ENCODE measurements around the gene SGTA. TPM values are rescaled to one million over a fixed set of nuclear protein-coding genes. Genes with fewer than 3 reads are reported as not detected.
A peak's percentile ranks its signal among the peaks of the same experiment; 100 is the strongest.

Gene SGTA
- total and polyA plus RNA-seq, 5 donors from 2014 or later: 28.2 to 35.7 (median 32.1) TPM

- H3K36me3 Mint-ChIP-seq: peaks cover 8% of the 10 kb centered on the region
- no peak for ATAC-seq (ENCODE audit: low read depth in 2 of 2)
- H3K4me3 ChIP-seq (ENCODE audit: low read depth, low read length): no peak overlapping the region
- no peaks in the 10 kb centered on the region for H3K9me3 Mint-ChIP-seq
- DNase-seq: no peak
- H3K9me3 ChIP-seq (ENCODE audit: control insufficient read depth in 2 of 2, low read length in 2 of 2): no peaks in the 10 kb centered on the region
- no peaks in the 10 kb centered on the region for H3K27me3 ChIP-seq (ENCODE audit: control insufficient read depth, insufficient read depth, low read length)
- H3K27ac Mint-ChIP-seq: peak overlapping the region in 1 of 3 donors; percentile 48
- peaks cover 11% of the 10 kb centered on the region for H3K36me3 ChIP-seq (ENCODE audit: control insufficient read depth, insufficient read depth, low read length)
- no peaks in the 10 kb centered on the region for H3K27me3 Mint-ChIP-seq
- H3K4me3 Mint-ChIP-seq: no peak overlapping the region
- H3K27ac ChIP-seq (ENCODE audit: insufficient read depth, low read length, poor library complexity, severe bottlenecking): no peak overlapping the region
- no peaks in the 10 kb centered on the region for H3K4me1 Mint-ChIP-seq
- no peaks in the 10 kb centered on the region for H3K4me1 ChIP-seq (ENCODE audit: control insufficient read depth, insufficient read depth, low read length, poor library complexity, severe bottlenecking)
Observed at GRCh38 chr19:2812414-2813234, 29.6 kb upstream of the SGTA start.

- no peak overlapping the region for H3K27ac Mint-ChIP-seq
Observed at GRCh38 chr19:2811735-2812413, 28.8 kb upstream of the SGTA start.

GRCh38 chr19:2811221-2811722, 28.2 kb upstream of the SGTA start:
- peaks cover 16% of the 10 kb centered on the region for H3K36me3 ChIP-seq (ENCODE audit: control insufficient read depth, insufficient read depth, low read length)
- DNase-seq (no peak), ATAC-seq (ENCODE audit: low read depth in 2 of 2) (no peak)
- H3K27ac ChIP-seq (ENCODE audit: insufficient read depth, low read length, poor library complexity, severe bottlenecking): no peak overlapping the region
- no peaks in the 10 kb centered on the region for H3K27me3 Mint-ChIP-seq
- no peaks in the 10 kb centered on the region for H3K27me3 ChIP-seq (ENCODE audit: control insufficient read depth, insufficient read depth, low read length)
- H3K9me3 Mint-ChIP-seq: no peaks in the 10 kb centered on the region
- no peaks in the 10 kb centered on the region for H3K4me1 ChIP-seq (ENCODE audit: control insufficient read depth, insufficient read depth, low read length, poor library complexity, severe bottlenecking)
- H3K9me3 ChIP-seq (ENCODE audit: control insufficient read depth in 2 of 2, low read length in 2 of 2): no peaks in the 10 kb centered on the region
- no peak overlapping the region for H3K4me3 Mint-ChIP-seq
- no peak overlapping the region for H3K27ac Mint-ChIP-seq
- H3K4me3 ChIP-seq (ENCODE audit: low read depth, low read length): no peak overlapping the region
- H3K4me1 Mint-ChIP-seq: no peaks in the 10 kb centered on the region
- peaks cover 8% of the 10 kb centered on the region for H3K36me3 Mint-ChIP-seq

More at GRCh38 chr19:2811735-2812413, 28.8 kb upstream of the SGTA start:
- Mint-ChIP-seq H3K9me3 (no peaks in the 10 kb centered on the region), H3K4me3 (no peak overlapping the region), H3K4me1 (no peaks in the 10 kb centered on the region), H3K36me3 (peaks cover 8% of the 10 kb centered on the region), H3K27me3 (no peaks in the 10 kb centered on the region)
- Histone ChIP-seq H3K27ac (ENCODE audit: insufficient read depth, low read length, poor library complexity, severe bottlenecking) (no peak overlapping the region), H3K4me1 (ENCODE audit: control insufficient read depth, insufficient read depth, low read length, poor library complexity, severe bottlenecking) (no peaks in the 10 kb centered on the region), H3K9me3 (ENCODE audit: control insufficient read depth in 2 of 2, low read length in 2 of 2) (no peaks in the 10 kb centered on the region), H3K36me3 (ENCODE audit: control insufficient read depth, insufficient read depth, low read length) (peaks cover 16% of the 10 kb centered on the region), H3K27me3 (ENCODE audit: control insufficient read depth, insufficient read depth, low read length) (no peaks in the 10 kb centered on the region), H3K4me3 (ENCODE audit: low read depth, low read length) (no peak overlapping the region)
- no peak for ATAC-seq (ENCODE audit: low read depth in 2 of 2)
- no peak for DNase-seq

GRCh38 chr19:2810141-2811091, 27.3 kb upstream of the SGTA start:
- Histone ChIP-seq H3K36me3 (ENCODE audit: control insufficient read depth, insufficient read depth, low read length) (peaks cover 16% of the 10 kb centered on the region), H3K27me3 (ENCODE audit: control insufficient read depth, insufficient read depth, low read length) (no peaks in the 10 kb centered on the region), H3K4me3 (ENCODE audit: low read depth, low read length) (no peak overlapping the region), H3K27ac (ENCODE audit: insufficient read depth, low read length, poor library complexity, severe bottlenecking) (no peak overlapping the region), H3K4me1 (ENCODE audit: control insufficient read depth, insufficient read depth, low read length, poor library complexity, severe bottlenecking) (no peaks in the 10 kb centered on the region), H3K9me3 (ENCODE audit: control insufficient read depth in 2 of 2, low read length in 2 of 2) (no peaks in the 10 kb centered on the region)
- Mint-ChIP-seq H3K4me3 (no peak overlapping the region), H3K4me1 (no peaks in the 10 kb centered on the region), H3K27me3 (no peaks in the 10 kb centered on the region), H3K36me3 (peaks cover 8% of the 10 kb centered on the region), H3K27ac (no peak overlapping the region), H3K9me3 (no peaks in the 10 kb centered on the region)
- DNase-seq (no peak), ATAC-seq (ENCODE audit: low read depth in 2 of 2) (no peak)

- Histone ChIP-seq H3K4me3 (ENCODE audit: low read depth, low read length) (no peak overlapping the region), H3K9me3 (ENCODE audit: control insufficient read depth in 2 of 2, low read length in 2 of 2) (no peaks in the 10 kb centered on the region), H3K27me3 (ENCODE audit: control insufficient read depth, insufficient read depth, low read length) (no peaks in the 10 kb centered on the region), H3K27ac (ENCODE audit: insufficient read depth, low read length, poor library complexity, severe bottlenecking) (no peak overlapping the region), H3K4me1 (ENCODE audit: control insufficient read depth, insufficient read depth, low read length, poor library complexity, severe bottlenecking) (no peaks in the 10 kb centered on the region), H3K36me3 (ENCODE audit: control insufficient read depth, insufficient read depth, low read length) (peaks cover 16% of the 10 kb centered on the region)
- no peak overlapping the region for H3K4me3 Mint-ChIP-seq
- H3K9me3 Mint-ChIP-seq: no peaks in the 10 kb centered on the region
- no peaks in the 10 kb centered on the region for H3K27me3 Mint-ChIP-seq
- no peak for ATAC-seq (ENCODE audit: low read depth in 2 of 2)
- no peak for DNase-seq
- H3K36me3 Mint-ChIP-seq: peaks cover 8% of the 10 kb centered on the region
- H3K27ac Mint-ChIP-seq: no peak overlapping the region
- H3K4me1 Mint-ChIP-seq: no peaks in the 10 kb centered on the region
Observed at GRCh38 chr19:2809387-2810140, 26.5 kb upstream of the SGTA start.

GRCh38 chr19:2808129-2808941, 25.3 kb upstream of the SGTA start:
- Mint-ChIP-seq H3K27me3 (no peaks in the 10 kb centered on the region), H3K4me3 (no peak overlapping the region), H3K36me3 (peaks cover 8% of the 10 kb centered on the region), H3K4me1 (no peaks in the 10 kb centered on the region), H3K27ac (no peak overlapping the region), H3K9me3 (no peaks in the 10 kb centered on the region)
- Histone ChIP-seq H3K4me1 (ENCODE audit: control insufficient read depth, insufficient read depth, low read length, poor library complexity, severe bottlenecking) (no peaks in the 10 kb centered on the region), H3K9me3 (ENCODE audit: control insufficient read depth in 2 of 2, low read length in 2 of 2) (no peaks in the 10 kb centered on the region), H3K27ac (ENCODE audit: insufficient read depth, low read length, poor library complexity, severe bottlenecking) (no peak overlapping the region), H3K27me3 (ENCODE audit: control insufficient read depth, insufficient read depth, low read length) (no peaks in the 10 kb centered on the region), H3K36me3 (ENCODE audit: control insufficient read depth, insufficient read depth, low read length) (peaks cover 16% of the 10 kb centered on the region), H3K4me3 (ENCODE audit: low read depth, low read length) (no peak overlapping the region)
- ATAC-seq (ENCODE audit: low read depth in 2 of 2) (no peak), DNase-seq (no peak)
